WTC11 (cell line): ENCODE measurements around the gene RFX4. TPM values are rescaled to one million over a fixed set of nuclear protein-coding genes. Genes with fewer than 3 reads are reported as not detected.
A peak's percentile ranks its signal among the peaks of the same experiment; 100 is the strongest.

ENCODE experiments used
- ATAC-seq: fragments of 200-7000 bp; cut with Tn5 transposase; 2 replicates; pipeline ENCODE4 v1.10.0; 2021; ENCODE audit warnings: mild to moderate bottlenecking, moderate library complexity
- CTCF ChIA-PET: fragments of 300-600 bp; sonication (Branson Sonifier 250); formaldehyde crosslinking; loops from one replicate; lab custom pipeline; 2021; ENCODE audit warnings: antibody characterized with exemption; lab: Charles Lee
- POLR2A ChIA-PET: fragments of 350-600 bp; sonication (Branson Sonifier 250); formaldehyde crosslinking; loops from one replicate; lab custom pipeline; 2021; ENCODE audit warnings: antibody characterized with exemption; lab: Charles Lee
- DNase-seq: peaks from one replicate; pipeline ENCODE4 v3.0.0; 2021; ENCODE audit warnings: low spot score
- H3K27ac Mint-ChIP-seq: 2 replicates; pipeline ENCODE4 v1.8.0; 2021; ENCODE audit warnings: mixed read lengths
- H3K27me3 Mint-ChIP-seq: 2 replicates; pipeline ENCODE4 v1.8.0; 2021; ENCODE audit warnings: low read depth, mild to moderate bottlenecking, moderate library complexity, mixed read lengths
- H3K36me3 Mint-ChIP-seq: 2 replicates; pipeline ENCODE4 v1.8.0; 2021; ENCODE audit warnings: mixed read lengths
- H3K4me1 Mint-ChIP-seq: 2 replicates; pipeline ENCODE4 v1.8.0; 2022; ENCODE audit warnings: mixed read lengths
- H3K4me3 Mint-ChIP-seq: 2 replicates; pipeline ENCODE4 v1.8.0; 2021; ENCODE audit warnings: mild to moderate bottlenecking, moderate library complexity, mixed read lengths
- H3K9me3 Mint-ChIP-seq: 2 replicates; pipeline ENCODE4 v1.8.0; 2021; ENCODE audit warnings: mixed read lengths
- AR ChIP-seq: fragments of 250-450 bp; sonication (Bioruptor Pico); IDR thresholded peaks from 2 replicates; pipeline ENCODE4 v1.9.0; 2021; ENCODE audit warnings: mild to moderate bottlenecking
- ARID4B ChIP-seq: sonication (generic); formaldehyde crosslinking; IDR thresholded peaks from 2 replicates; pipeline ENCODE4 v1.8.0; 2023; ENCODE audit warnings: missing genetic modification reagents, mild to moderate bottlenecking, borderline replicate concordance
- ATF2 ChIP-seq: sonication (generic); formaldehyde crosslinking; IDR thresholded peaks from 2 replicates; pipeline ENCODE4 v1.8.1; 2022; ENCODE audit warnings: low read depth, missing genetic modification reagents, borderline replicate concordance
- EMX1 ChIP-seq: fragments of 250-450 bp; sonication (Bioruptor Pico); IDR thresholded peaks from 2 replicates; pipeline ENCODE4 v1.8.0; 2021; ENCODE audit warnings: mild to moderate bottlenecking
- ERG ChIP-seq: fragments of 250-450 bp; sonication (Bioruptor Pico); IDR thresholded peaks from 2 replicates; pipeline ENCODE4 v1.8.0; 2021; ENCODE audit warnings: mild to moderate bottlenecking
- GABPB1 ChIP-seq: sonication (generic); formaldehyde crosslinking; IDR thresholded peaks from 2 replicates; pipeline ENCODE4 v1.8.1; 2023; ENCODE audit warnings: mild to moderate bottlenecking, missing genetic modification reagents
- IRF2 ChIP-seq: sonication (generic); formaldehyde crosslinking; IDR thresholded peaks from 2 replicates; pipeline ENCODE4 v1.8.0; 2022; ENCODE audit warnings: low read depth, missing genetic modification reagents, borderline replicate concordance
- JUN ChIP-seq: sonication (generic); formaldehyde crosslinking; IDR thresholded peaks from 2 replicates; pipeline ENCODE4 v1.8.0; 2023; ENCODE audit warnings: mild to moderate bottlenecking, missing genetic modification reagents
- MXD4 ChIP-seq: fragments of 250-450 bp; sonication (Bioruptor Pico); IDR thresholded peaks from 2 replicates; pipeline ENCODE4 v1.8.0; 2021; ENCODE audit warnings: mild to moderate bottlenecking, moderate library complexity, borderline replicate concordance
- NR3C1 ChIP-seq: sonication (generic); formaldehyde crosslinking; conservative IDR thresholded peaks from 2 replicates; pipeline ENCODE4 v1.8.1; 2023; ENCODE audit warnings: low read depth, mild to moderate bottlenecking, missing genetic modification reagents
- ZMAT4 ChIP-seq: fragments of 250-450 bp; sonication (Bioruptor Pico); IDR thresholded peaks from 2 replicates; pipeline ENCODE4 v1.9.0; 2021; ENCODE audit warnings: mild to moderate bottlenecking
- ZNF138 ChIP-seq: sonication (generic); formaldehyde crosslinking; conservative IDR thresholded peaks from 2 replicates; pipeline ENCODE4 v1.8.1; 2022; ENCODE audit warnings: mild to moderate bottlenecking, moderate library complexity, missing genetic modification reagents
- ZNF396 ChIP-seq: fragments of 250-450 bp; sonication (Bioruptor Pico); IDR thresholded peaks from 2 replicates; pipeline ENCODE4 v1.8.0; 2021; ENCODE audit warnings: mild to moderate bottlenecking, moderate library complexity, borderline replicate concordance
- ZNF425 ChIP-seq: fragments of 250-450 bp; sonication (Bioruptor Pico); conservative IDR thresholded peaks from 2 replicates; pipeline ENCODE4 v1.9.0; 2021; ENCODE audit warnings: mild to moderate bottlenecking
- ZNF512 ChIP-seq: sonication (generic); formaldehyde crosslinking; IDR thresholded peaks from 2 replicates; pipeline ENCODE4 v1.8.1; 2022; ENCODE audit warnings: missing genetic modification reagents, borderline replicate concordance
- ZNF532 ChIP-seq: fragments of 250-450 bp; sonication (Bioruptor Pico); IDR thresholded peaks from 2 replicates; pipeline ENCODE4 v1.9.0; 2021; ENCODE audit warnings: mild to moderate bottlenecking, borderline replicate concordance
- total RNA-seq: library from RNA; stranded (reverse); gene quantifications from 3 replicates; pipeline ENCODE4 v1.2.3, GENCODE V29; 2021

Gene RFX4
- total RNA-seq, 1 experiment from 2014 or later, result 0.26 TPM

- TF ChIP-seq MXD4 (CRISPR knock-in tag) (no peak), ZNF396 (CRISPR knock-in tag) (no peak), ZNF138 (CRISPR knock-in tag) (no peak), JUN (no peak), ERG (CRISPR knock-in tag) (no peak), ZNF532 (no peak), IRF2 (CRISPR knock-in tag) (no peak), EMX1 (CRISPR knock-in tag) (no peak), ZNF425 (CRISPR knock-in tag) (no peak), AR (CRISPR knock-in tag) (no peak), ZMAT4 (CRISPR knock-in tag) (no peak), ZNF512 (no peak), GABPB1 (CRISPR knock-in tag) (no peak), ATF2 (CRISPR knock-in tag) (no peak), NR3C1 (no peak), ARID4B (CRISPR knock-in tag) (no peak)
- DNase-seq (peak; percentile 30), ATAC-seq (no peak; the same call in 1 of the 2 replicates)
- Mint-ChIP-seq H3K27me3 (peaks cover 93% of the 10 kb centered on the region), H3K4me1 (peaks cover 35% of the 10 kb centered on the region), H3K9me3 (no peaks in the 10 kb centered on the region), H3K36me3 (no peaks in the 10 kb centered on the region), H3K4me3 (peak overlapping the region; percentile 71), H3K27ac (0 out of 2 replicates have a peak overlapping the region, but pooled peaks have one; percentile 30)
- ChIA-PET CTCF (interaction anchor here (0.9 to 4.3 kb wide), 3 partner anchors 224 to 337 kb away, joined by 4 to 19 read pairs (median 4); partner anchors contain the start of gene POLR3B), POLR2A (no interaction called here)
Observed at GRCh38 chr12:106582249-106582591, 584 bp upstream of the RFX4 start.
